CMK (cell line): ENCODE data around the gene C19orf12.

Source experiments
- DNase-seq: peaks from one replicate; pipeline ENCODE4 v3.0.0-alpha.2; 2010; ENCODE audit warnings: low read depth

The C19orf12 gene

DNA sequence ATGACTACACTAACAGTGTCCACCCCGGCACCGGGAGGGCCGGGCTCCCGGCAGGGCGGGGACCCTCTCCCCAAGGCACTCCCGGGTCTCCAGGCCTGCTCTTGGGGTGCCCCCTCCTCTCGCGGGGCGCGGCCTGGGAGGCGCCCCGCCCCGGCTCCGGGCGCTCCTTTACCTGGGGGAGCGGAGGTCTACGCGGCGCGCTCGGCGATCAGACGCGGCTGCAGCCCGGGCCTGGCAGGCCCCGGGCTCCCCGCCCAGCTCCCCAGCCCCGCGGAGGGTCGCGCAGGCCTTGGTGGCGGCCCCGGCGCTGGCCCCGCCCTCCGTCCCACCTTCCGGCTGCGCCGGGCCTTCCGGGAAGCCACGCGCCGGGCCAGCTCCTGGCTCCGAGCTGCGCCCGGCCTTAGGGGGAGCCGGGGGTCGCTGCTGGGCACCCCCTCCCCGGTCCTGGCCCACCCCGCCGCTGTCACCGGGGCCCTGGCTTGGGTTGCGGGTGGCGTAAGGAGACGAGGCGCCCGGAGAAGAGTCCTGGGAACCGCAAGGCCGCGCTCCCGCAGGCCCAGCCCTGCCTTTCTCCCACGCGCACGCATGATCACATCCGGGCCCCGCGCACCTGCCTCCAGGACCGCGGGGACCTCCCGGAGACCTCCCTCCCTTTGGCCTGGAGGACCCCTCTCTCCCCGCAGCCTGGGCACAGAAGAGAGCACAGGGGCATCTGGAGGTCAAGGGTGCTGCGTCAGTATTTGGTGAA lies at the start of gene C19orf12:
Gene C19orf12, minus strand, starts transcription at position 309 of the 748 bp plus-strand sequence. CDS start 6,848 bp downstream, outside the sequence.
- no peak for DNase-seq

DNA sequence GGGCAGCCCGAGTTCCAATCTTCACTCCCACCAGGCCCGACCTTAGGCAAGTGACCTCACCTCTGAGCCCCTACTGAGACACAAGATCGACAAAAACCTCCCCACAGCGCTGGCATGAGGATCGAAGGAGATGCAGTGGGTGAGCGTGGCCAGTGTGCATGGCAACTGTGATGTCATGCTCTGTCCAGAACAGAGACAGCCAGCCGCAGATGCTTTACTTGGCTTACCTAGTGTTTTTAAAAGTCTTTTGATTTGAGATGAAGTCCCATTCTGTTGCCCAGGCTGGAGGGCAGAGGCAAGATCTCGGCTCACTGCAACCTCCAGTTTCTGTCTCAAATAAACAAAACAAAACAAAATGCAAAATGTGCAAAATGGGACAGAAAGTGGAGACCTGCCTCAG lies 49.3 kb upstream of the C19orf12 start:
- DNase-seq, result no peak

DNA sequence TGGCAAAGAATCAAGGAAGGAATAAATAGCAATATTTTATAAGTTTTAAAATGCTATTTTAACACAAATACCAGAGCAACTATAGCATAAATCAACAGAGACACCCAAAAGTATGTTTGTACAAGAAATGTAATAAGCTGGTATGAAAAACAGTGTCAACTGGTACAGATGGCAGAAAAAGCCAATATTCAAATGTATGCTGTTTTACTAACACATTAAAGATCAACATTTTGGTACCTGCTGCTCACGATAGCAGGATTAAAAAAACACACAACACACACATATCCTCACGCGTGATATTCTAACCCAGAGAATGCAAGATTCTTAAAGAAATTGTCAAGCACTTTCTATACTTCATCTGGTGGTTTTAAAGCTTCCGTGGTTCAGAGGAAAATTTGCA lies 48.1 kb upstream of the C19orf12 start:
- DNase-seq, result no peak

DNA sequence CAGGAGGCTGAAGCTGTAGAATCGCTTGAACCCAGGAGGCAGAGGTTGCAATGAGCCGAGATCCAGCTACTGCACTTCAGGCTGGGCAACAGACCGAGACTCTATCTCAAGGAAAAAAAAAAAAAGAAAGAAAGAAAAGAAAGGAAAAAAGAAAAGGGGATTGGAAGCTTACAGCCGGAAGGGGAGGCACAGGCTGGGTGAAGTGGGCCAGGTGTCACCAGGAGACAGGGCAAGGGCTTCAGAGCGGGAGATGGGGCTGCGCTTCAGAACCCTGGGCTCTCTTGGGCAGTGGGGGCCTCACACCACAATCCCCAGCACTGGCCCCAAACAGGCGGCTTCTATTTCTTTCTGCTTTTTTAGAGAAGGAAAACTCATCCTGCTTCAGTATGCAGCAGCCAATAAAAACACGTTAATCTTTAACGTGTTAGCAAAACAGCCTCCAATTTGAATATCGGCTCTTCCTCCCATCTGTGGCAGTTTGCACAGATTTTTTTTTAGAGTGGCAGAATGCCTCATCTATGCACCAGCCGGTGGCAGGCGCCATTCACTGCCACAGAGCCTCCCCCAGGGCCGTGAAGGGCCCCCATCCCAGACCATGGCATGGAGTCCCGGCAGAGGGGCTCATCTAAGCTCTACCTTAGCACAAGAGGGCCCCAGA lies 46.6 kb upstream of the C19orf12 start:
- DNase-seq, result no peak

DNA sequence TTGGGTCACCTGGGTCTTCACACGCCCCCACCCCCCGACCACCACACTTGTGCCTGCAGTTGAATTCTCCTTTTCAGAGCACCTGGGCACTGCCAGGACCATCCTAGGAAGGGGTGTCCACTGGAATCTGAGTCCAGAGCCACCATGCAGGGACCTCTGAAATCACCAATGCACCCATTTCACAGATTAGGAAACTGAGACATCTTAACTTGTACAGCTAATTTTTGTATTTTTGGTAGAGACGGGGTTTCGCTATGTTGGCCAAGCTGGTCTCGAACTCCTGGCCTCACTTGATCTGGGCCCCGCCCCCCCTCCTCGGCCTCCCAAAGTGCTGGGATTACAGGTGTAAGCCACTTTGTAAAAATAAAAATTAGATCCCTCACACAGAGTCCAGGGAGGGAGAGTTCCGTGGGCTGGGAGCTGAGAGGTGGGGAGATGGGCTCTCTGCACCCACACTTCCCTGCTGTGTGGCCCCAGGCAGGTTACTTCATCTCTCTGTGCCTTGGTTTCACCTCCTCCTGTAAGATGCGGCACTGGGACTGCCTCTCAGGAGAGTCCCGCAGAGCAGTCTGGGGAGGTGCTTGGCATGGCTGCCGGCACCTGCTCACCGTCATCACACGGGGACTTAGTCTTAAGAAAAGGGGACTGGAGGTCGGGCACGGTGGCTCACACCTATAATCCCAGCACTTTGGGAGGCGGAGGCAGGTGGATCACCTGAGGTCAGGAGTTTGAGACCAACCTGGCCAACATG lies 45.9 kb upstream of the C19orf12 start:
- no peak for DNase-seq

DNA sequence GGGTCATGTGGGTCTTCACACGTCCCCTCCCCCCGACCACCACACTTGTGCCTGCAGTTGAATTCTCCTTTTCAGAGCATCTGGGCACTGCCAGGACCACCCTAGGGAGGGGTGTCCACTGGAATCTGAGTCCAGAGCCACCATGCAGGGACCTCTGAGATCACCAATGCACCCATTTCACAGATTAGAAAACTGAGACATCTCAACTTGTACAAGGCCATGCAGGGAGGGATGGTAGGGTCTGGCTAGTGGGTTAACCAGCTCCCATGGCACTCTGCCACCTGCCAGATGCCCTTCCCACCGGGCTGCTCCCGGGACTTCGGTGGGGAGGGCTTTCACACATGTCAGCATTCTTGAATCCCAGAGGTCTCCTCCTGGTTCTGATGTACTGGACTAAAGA lies 44.3 kb upstream of the C19orf12 start:
- DNase-seq, result no peak

DNA sequence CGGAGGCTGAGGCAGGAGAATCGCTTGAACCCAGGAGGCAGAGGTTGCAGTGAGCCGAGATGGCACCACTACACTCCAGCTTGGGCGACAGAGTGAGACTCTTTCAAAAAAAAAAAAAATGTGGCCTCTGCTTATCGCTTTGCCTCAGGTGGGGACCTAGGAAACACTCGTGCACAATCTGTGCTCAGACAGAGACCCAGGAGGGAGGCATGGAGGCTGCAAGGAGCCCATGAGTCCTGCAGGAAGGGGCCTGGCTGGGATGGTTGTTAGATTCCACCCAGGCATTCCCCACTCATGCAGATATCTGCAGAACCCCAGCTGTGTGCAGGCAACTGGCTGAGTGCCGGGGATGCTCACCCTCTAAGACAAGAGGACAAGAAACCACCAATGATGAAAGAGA lies 43.8 kb upstream of the C19orf12 start:
- DNase-seq, result no peak

DNA sequence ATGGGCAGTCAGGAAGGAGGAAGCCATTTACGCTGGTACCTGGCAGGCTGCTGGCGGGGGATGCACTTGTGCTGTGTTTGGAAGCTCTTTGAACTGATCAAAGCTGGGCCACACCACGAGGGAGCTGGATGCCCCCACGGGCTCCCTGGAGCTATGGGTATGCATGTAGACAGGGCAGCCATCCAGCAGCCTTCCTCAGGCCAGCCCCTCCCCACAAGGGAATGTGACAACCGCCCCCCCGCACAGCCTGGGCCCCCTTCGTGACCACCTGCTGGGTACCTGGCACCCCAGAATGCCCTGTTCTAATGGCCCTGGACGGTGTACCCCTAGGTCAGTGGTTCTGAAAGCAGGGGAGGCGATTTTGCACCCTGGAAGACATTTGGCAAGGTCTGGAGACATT lies 42.5 kb upstream of the C19orf12 start:
- DNase-seq, result no peak

DNA sequence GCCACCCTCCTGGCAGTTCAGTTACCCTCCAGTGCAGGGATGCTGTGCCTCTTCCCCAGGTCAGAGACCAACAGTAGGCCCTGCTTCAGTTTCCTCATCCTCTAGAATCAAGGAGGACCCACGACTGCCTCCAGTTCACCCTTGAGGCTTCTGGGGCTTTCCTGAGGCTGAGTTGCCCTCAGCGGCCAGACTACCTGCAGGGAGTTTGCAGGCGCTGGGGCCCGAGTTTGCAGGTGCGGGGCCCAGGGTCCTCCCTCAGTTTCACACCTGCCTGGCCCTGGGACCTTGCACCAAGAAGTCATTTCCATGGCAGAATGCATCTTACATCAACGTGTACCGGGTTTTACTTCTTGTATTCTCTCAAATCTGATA lies 38.9 kb upstream of the C19orf12 start:
- DNase-seq, result no peak

DNA sequence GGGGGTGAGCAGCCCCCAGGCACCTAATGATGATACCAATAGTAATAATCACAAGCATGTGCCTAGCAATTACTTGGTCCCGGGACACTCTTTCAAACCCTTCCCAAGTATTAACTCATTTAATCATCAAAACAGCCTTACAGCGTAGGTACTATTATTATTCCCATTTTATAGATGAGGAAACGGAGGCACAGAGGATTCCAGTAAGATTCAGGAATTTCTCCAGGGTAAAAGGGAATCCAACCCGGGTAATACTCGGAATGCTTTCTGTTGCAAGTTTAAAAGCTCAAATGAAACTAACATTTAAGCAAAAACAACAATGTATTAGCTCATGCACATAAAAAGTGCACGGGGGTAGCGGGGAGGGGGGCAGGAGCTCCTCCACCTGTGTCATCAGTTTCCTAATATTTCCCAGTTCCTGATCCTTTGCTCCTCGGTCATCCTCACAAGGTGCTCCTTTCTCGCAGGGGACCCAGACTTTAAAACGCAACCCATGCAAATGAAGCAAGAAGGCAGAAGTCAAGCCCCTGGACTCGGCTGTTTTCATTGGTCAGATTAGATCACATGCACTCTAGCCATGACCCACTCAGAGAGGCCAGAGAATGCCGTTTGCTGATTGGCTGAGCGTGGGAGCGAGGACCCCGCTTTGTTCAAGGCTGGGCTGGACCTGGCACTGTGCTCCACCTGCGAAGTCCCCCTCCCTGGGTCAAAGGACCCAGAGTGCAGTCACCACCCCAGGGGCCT lies 38.3 kb upstream of the C19orf12 start:
- DNase-seq, result no peak

DNA sequence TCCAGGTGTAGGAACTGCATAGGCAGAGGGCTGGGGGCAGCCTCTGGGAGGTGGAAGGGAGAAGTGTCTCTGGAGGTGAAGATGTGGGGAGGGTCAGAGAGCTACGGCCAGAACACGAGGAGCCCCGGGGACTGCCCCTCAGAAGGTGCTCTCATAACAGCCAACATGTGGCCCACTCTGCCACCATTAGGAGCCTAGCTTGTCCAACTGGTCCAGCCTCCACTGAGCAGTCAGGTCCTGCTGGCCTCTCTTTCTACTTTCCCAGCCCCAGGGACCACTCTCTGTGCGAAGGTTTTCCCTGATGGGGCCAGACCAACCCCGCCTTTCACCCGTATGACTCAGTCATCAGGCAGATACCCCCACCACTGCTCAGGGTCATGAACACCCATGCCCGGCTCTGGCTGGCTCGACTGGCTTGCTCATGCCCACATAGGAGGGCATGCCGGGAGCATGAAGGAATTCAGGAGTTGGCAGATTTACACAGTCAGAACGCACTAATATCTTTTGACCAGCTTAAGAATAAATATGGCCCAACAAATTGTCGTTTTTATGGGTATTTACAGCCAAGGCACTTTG lies 37.5 kb upstream of the C19orf12 start:
- no peak for DNase-seq

DNA sequence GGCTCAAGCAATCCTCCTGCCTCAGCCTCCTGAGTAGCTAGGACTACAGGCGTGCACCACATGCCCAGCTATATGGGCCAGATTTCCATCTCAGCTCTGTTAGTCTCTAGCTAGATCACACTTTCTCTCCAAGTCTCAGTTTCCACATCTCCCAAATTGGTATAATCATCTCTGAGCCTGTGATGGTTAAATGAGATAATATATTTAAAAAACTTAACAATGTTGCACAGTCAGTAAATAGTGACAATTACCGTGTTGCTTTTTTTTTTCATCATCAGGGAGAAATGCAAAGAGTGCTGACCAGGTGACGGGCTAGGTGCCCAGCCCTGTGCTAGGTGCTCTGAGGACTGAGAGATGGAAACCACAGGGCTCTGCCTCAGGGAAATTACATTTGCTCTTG lies 36.9 kb upstream of the C19orf12 start:
- no peak for DNase-seq

DNA sequence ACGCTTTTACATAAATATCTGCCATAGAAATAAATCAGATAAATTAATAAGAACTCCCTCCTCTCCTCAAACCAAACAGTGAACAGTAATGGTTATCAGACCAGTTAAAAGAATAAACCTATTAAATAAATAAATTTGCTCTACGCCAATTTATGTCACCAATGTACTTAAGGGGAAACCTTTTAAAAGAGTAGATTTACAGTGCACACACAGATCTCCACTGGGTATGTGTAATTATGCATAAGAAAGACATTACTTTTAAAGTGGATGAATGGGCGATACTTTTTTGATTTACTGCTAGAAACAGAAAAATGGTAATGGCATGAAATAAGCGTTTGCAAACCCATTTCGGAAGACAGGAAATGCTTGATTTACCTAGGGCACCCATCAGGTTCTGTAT lies 34.9 kb upstream of the C19orf12 start:
- no peak for DNase-seq

DNA sequence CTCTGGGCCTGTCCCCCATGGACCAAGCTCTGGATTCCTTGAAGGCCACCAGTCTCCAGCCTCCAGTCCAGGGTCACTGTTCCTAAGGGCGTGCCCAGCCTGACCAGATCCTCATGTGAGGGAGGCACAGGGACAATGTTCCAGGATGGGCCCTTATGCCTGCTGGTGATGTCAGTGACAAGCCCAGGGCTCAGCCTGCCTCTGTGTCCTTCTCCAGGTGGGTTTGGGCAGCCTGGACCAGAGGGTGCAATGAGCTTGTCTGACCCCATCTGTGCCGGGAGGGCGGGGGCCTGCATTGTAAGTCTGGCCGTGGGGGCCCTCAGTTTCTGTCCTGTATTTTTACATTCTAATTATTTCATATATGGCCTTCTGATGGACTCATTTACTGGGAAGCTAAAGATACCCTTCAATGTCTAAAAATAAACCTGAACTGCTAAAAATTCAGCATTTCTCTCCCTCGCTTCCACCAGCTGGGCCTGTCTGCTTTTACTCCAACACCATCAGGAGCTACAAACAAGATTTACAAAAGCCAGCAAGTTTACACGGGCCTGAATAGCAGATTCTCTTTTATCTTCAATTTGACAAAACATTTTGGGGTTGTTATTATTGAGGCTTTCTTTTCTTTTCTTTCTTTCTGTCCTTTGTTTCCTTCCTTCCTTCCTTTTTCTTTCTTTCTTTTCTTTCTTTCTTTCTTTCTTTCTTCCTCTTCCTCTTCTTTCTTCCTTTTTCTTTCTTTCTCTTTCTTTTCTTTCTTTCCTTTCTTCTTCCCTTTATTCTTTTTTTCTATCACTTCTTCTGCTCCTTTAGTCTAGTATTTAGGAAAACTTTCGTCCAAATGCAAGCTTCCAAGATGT lies 34.2 kb upstream of the C19orf12 start:
- no peak for DNase-seq

DNA sequence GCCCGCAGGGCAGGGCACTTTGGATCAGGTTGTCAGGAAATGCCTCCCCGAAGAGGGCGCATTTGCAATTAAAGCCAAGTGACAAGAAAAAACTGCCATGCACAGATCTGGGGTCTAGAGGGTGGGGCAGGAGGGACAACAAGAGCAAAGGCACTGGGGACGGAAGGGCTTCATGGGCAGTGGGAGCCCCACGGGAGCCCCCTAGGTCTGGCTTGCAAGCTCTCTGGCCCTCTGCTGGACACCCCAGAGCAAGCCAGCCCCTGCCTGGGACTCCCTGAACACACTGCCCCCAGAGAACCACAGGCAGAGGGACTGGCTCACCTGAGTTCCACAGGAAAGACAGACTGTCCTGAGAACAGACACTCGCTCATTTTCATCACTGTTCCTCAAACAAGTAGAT lies 30.2 kb upstream of the C19orf12 start:
- DNase-seq, result no peak

DNA sequence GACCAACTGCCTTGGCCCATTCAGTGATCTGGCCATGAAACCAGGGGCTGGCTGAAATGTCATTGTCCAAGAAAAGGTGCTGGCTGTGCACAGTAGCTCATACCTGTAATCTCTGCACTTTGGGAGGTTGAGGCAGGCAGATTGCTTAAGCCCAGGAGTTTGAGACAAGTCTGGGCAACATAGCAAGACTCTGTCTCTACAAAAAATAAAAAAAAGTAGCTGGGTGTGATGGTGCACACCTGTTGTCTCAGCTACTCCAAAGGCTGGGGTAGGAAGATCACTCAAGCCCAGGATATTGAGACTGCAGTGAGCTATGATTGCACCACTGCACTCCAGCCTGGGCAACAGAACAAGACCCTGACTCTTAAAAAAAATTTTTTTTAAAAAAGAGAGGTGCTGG lies 28.6 kb upstream of the C19orf12 start:
- DNase-seq, result no peak

DNA sequence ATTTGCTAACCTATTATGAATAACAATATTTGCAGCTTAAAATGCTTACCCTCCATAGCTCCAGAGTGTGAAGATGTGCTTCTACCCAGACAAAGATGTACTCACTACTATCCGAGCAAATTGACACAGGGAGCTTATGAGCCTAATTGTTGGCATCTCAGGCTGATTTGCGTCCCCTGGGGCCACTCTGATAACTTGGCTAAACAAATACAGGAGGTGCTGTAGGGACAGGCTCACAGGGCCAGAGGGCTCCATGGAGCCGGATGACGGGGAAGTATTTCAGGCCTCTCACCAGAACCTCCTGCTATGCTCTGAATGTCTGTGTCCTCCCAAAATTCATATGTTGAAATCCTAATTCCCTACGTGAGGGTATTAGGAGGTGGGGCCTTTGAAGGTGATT lies 26.7 kb upstream of the C19orf12 start:
- no peak for DNase-seq

DNA sequence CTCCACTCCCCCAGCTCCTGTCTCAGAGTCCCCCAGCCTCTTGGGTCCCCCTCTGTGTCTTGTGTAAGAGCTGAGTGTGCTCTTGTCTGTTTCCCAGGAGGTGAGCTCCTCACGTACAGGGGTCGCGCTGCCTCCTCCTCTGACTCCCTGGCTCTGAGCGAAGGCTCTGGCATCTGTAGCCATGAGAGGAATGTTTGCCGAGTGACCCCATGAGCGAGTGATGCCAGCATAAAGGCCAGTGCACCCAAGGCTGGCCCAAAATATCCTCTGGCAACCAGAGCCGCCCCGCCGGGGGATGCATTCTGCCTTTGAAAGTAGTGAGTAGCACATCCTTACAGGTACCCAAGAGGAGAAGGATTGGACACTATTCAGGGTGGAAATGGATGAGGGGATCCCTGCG lies 26.2 kb upstream of the C19orf12 start:
- no peak for DNase-seq

DNA sequence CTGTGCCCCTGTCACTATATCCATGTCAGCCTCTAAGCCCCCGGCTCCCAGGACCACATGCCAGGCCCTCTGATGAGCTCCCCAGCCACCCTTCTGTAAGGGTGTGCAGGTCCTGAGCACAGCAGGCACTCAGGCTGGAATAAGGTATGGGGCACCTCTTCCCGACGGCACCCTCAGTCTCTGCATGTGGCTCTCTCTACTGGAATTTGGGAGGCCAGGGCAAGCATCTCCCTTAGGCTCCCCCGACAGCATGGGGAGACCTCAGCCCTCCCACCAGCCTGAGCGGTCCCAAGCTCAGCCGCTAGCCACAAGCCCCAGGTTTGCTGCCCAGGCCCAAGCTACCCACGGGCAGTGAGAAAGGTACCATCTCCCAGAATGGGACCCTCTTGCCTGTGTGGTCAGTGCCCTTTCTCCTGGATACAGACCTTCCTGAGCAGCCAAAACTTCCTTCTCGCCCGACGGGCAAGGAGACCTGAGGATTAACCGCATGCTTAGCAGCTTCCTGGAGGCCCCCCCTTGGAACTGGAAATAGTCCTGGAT lies 22.5 kb upstream of the C19orf12 start:
- DNase-seq, result no peak

DNA sequence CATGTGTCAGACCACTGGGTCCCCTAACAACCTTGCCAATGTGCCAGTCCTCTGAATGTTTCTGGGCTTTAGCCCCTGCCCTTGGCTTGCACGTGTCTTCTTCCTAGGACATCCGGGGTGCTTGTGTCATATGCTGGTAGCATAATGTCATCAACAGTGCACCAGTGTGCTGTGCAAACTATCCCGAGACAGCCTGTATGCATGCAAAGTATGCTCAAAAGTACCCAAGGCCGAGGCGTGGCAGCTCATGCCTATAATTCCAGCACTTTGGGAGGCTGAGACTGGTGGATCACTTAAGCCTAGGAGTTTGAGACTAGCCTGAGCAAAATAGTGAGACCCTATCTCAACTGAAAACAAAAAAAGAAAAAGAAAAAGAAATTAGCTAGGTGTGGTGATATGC lies 20.8 kb upstream of the C19orf12 start:
- no peak for DNase-seq

DNA sequence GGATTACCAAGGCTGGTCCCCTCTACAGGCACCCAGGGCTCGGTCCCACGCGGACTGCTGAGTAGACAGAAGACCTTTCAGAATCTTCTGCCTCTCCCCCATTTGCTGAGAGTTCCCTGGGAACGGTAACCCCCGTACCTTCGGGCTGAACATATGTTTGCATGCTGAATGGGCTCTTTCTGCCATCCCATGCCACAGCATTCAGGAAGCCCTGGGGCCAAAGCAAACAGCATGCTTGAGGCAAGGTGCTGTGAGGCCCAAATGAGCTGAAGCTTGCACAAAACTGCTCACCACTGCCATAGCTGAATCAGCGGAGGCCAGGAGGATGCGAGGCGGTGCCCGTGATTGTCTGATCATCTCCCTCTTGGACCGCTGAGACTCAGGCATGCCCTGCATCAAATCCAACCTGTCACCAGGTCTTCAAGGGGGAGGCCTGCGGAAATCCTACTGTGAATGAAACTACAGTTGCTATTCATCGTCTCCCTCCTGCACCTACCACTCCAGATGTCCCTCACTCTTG lies 16.3 kb upstream of the C19orf12 start:
- no peak for DNase-seq
